ENCODE data around the gene PHLDA2.
"Not testable (repeated sequence)": the region's sequence is repeated elsewhere in the genome, so short reads cannot be mapped to it uniquely, and the experiment has no call there.

The PHLDA2 gene

DNA sequence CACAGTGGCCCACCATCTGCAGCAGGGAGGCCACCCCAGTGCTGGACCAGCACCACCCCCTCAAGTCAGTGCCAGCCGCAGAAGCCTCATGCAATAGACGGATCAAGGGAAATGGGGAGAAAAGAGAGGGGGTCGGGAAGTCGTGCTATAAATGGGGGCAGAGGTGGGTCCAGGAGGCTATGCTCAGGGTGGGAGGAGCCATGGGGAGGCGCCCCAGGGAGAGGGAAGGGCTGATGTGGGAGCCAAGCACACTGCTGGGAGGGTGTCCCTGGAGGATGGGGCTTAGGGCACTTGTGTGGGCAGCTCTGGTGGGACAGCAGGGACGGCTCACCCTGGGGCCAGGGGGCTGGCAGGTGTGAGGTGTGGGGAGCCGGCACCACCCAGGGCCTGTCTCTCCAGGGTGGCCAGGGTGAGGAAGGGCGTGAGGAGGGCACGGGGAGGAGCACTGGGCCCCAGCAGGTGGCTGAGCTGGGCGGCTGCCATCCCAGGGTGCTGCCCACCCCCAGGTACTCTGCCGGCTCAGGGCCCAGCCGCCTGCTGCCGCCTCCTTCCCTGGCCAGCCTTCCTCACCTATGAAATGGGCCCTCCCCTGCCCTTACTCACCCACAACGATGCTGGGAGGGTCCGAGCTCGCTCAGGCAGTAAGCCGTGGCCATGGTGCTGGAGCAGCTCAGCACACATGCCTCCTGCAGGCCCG is 18.0 kb downstream of the PHLDA2 start:
- H3K9me2 ChIP-seq (replicated peaks; ENCODE audit: control insufficient read depth, low read length): no peaks in the 10 kb centered on the region
- no peak overlapping the region for H3K4me2 ChIP-seq (ENCODE audit: low read length)
- no peak for TF ChIP-seq CTCF (IDR thresholded peaks at IDR 0.05; ENCODE audit: low read depth, low read length, poor library complexity, severe bottlenecking)
- H3K36me3 ChIP-seq (ENCODE audit: control insufficient read depth, low read length): no peaks in the 10 kb centered on the region
- H3K4me1 ChIP-seq (ENCODE audit: control insufficient read depth, low read length): peaks cover 16% of the 10 kb centered on the region
- no peak overlapping the region for H3K27ac ChIP-seq (ENCODE audit: low read depth, low read length)
- H3F3A ChIP-seq (ENCODE audit: control insufficient read depth, insufficient read depth): no peaks in the 10 kb centered on the region
- H3K27me3 ChIP-seq (ENCODE audit: control insufficient read depth, low read length): no peaks in the 10 kb centered on the region
- no peak overlapping the region for H3K4me3 ChIP-seq (ENCODE audit: low read length)
- no peaks in the 10 kb centered on the region for H3K79me2 ChIP-seq (ENCODE audit: control insufficient read depth, low read length)
- H3K9me3 ChIP-seq (ENCODE audit: control insufficient read depth, insufficient read depth, low read length): no peaks in the 10 kb centered on the region
- H4K20me1 ChIP-seq (ENCODE audit: control insufficient read depth, insufficient read depth, low read depth, low read length): no peaks in the 10 kb centered on the region

DNA sequence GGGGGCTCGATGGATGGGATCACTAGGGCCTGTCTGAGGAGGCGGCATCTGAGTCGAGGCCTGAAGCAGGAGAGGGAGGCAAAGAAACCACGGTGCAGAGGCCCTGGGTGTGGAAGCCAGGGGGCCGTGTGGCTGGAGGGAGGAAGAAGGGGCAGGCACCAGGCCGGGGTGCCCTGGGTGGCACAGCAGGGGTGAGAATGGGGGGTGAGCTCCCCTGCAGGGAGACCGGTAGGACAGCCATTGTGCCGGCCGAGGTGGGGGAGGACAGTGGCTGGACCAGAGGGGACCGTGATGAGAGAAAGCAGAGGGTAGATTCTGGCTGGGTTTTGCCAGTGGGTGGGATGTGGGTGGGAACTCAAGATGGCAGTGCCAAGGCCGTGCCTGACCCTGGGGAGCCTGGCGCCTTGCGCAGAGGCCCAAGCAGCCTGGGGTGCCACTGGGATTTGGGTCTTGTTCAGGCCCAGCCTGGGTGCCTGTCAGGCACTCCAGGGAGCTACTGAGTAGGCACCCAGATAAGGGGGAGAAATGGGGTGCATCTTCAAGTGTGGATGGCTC is 18.7 kb downstream of the PHLDA2 start:
- Histone ChIP-seq H3K4me1 (ENCODE audit: control insufficient read depth, low read length) (peaks cover 16% of the 10 kb centered on the region), H3K79me2 (ENCODE audit: control insufficient read depth, low read length) (no peaks in the 10 kb centered on the region), H3F3A (ENCODE audit: control insufficient read depth, insufficient read depth) (no peaks in the 10 kb centered on the region), H3K4me3 (ENCODE audit: low read length) (no peak overlapping the region), H3K36me3 (ENCODE audit: control insufficient read depth, low read length) (no peaks in the 10 kb centered on the region), H3K9me3 (ENCODE audit: control insufficient read depth, insufficient read depth, low read length) (no peaks in the 10 kb centered on the region), H3K27me3 (ENCODE audit: control insufficient read depth, low read length) (no peaks in the 10 kb centered on the region), H4K20me1 (ENCODE audit: control insufficient read depth, insufficient read depth, low read depth, low read length) (no peaks in the 10 kb centered on the region), H3K4me2 (ENCODE audit: low read length) (no peak overlapping the region), H3K9me2 (replicated peaks; ENCODE audit: control insufficient read depth, low read length) (no peaks in the 10 kb centered on the region), H3K27ac (ENCODE audit: low read depth, low read length) (no peak overlapping the region)
- no peak for TF ChIP-seq CTCF (IDR thresholded peaks at IDR 0.05; ENCODE audit: low read depth, low read length, poor library complexity, severe bottlenecking)
- no peak for TF ChIP-seq EZH2phosphoT487 (IDR thresholded peaks at IDR 0.05; ENCODE audit: borderline replicate concordance, low read length)

DNA sequence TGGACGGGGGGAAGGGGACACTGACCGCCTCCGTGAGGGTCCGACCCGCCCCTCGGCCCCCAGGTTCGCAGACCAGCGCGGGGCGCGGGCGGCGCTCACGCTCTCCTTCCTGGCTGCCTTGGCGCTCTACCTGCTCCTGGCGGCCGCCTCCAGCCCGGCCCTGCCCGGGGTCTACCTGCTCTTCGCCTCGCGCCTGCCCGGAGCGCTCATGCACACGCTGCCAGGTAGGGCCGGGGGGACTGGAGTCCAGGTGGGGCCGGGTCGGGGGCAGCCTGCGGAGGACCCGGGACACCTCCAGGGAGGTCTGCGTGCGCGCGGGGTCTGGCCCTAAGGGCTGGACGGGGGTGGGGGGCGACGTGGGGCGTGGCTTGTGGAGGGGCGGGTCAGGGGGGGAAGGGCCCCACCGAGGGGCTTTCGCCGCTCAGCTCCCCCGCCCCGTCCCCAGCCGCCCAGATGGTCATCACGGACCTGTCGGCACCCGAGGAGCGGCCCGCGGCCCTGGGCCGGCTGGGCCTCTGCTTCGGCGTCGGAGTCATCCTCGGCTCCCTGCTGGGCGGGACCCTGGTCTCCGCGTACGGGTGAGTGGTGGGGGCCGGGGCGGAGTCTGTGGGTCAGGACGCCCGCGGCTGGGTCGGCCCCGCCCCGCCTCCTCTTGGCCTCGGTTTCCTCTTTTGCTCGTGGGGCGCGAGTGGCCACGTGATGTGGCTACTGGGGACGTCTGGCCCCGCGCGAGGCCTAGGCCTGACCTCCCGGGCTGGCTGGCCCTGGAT is 19.9 kb downstream of the PHLDA2 start:
- H3K9me2 ChIP-seq (replicated peaks; ENCODE audit: control insufficient read depth, low read length): no peaks in the 10 kb centered on the region
- H3K79me2 ChIP-seq (ENCODE audit: control insufficient read depth, low read length): no peaks in the 10 kb centered on the region
- H3K36me3 ChIP-seq (ENCODE audit: control insufficient read depth, low read length): no peaks in the 10 kb centered on the region
- H3K4me2 ChIP-seq (ENCODE audit: low read length): no peak overlapping the region
- H3K4me1 ChIP-seq (ENCODE audit: control insufficient read depth, low read length): peaks cover 13% of the 10 kb centered on the region
- H3K4me3 ChIP-seq (ENCODE audit: low read length): no peak overlapping the region
- no peaks in the 10 kb centered on the region for H3F3A ChIP-seq (ENCODE audit: control insufficient read depth, insufficient read depth)
- no peak overlapping the region for H3K27ac ChIP-seq (ENCODE audit: low read depth, low read length)
- no peaks in the 10 kb centered on the region for H3K27me3 ChIP-seq (ENCODE audit: control insufficient read depth, low read length)
- TF ChIP-seq EZH2phosphoT487 (IDR thresholded peaks at IDR 0.05; ENCODE audit: borderline replicate concordance, low read length): no peak
- H3K9me3 ChIP-seq (ENCODE audit: control insufficient read depth, insufficient read depth, low read length): no peaks in the 10 kb centered on the region
- H4K20me1 ChIP-seq (ENCODE audit: control insufficient read depth, insufficient read depth, low read depth, low read length): no peaks in the 10 kb centered on the region

GRCh38 chr11:2908130-2908529 is 21.1 kb downstream of the PHLDA2 start:
- Histone ChIP-seq H3K4me2 (ENCODE audit: low read length) (no peak overlapping the region), H3K4me1 (ENCODE audit: control insufficient read depth, low read length) (peaks cover 1% of the 10 kb centered on the region), H3K4me3 (ENCODE audit: low read length) (no peak overlapping the region), H3F3A (ENCODE audit: control insufficient read depth, insufficient read depth) (no peaks in the 10 kb centered on the region), H3K36me3 (ENCODE audit: control insufficient read depth, low read length) (no peaks in the 10 kb centered on the region), H4K20me1 (ENCODE audit: control insufficient read depth, insufficient read depth, low read depth, low read length) (no peaks in the 10 kb centered on the region), H3K27me3 (ENCODE audit: control insufficient read depth, low read length) (no peaks in the 10 kb centered on the region), H3K9me3 (ENCODE audit: control insufficient read depth, insufficient read depth, low read length) (no peaks in the 10 kb centered on the region), H3K79me2 (ENCODE audit: control insufficient read depth, low read length) (no peaks in the 10 kb centered on the region), H3K9me2 (replicated peaks; ENCODE audit: control insufficient read depth, low read length) (no peaks in the 10 kb centered on the region), H3K27ac (ENCODE audit: low read depth, low read length) (no peak overlapping the region)
- TF ChIP-seq CTCF (IDR thresholded peaks at IDR 0.05; ENCODE audit: low read depth, low read length, poor library complexity, severe bottlenecking): no peak
- TF ChIP-seq EZH2phosphoT487 (IDR thresholded peaks at IDR 0.05; ENCODE audit: borderline replicate concordance, low read length): no peak

DNA sequence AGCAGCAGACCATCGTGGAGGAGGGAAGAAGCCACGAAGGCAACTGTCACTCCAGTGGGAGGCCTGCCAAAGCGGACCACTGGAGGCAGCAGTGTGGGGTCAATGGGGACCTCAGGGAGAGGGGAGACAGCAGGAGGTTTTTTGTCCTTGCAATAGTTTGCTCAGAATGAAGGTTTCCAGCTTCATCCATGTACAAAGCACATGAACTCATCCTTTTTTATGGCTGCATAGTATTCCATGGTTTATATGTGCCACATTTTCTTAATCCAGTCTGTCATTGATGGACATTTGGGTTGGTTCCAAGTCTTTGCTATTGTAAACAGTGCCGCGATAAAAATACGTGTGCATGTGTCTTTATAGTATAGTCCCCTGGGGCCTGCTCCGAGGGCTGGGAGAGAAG is 23.9 kb downstream of the PHLDA2 start:
- not testable (repeated sequence) for H4K20me1 ChIP-seq (ENCODE audit: control insufficient read depth, insufficient read depth, low read depth, low read length); H3K4me3 ChIP-seq (ENCODE audit: low read length); H3K27me3 ChIP-seq (ENCODE audit: control insufficient read depth, low read length); H3K27ac ChIP-seq (ENCODE audit: low read depth, low read length); H3K36me3 ChIP-seq (ENCODE audit: control insufficient read depth, low read length); H3F3A ChIP-seq (ENCODE audit: control insufficient read depth, insufficient read depth); H3K4me2 ChIP-seq (ENCODE audit: low read length); H3K9me3 ChIP-seq (ENCODE audit: control insufficient read depth, insufficient read depth, low read length); H3K79me2 ChIP-seq (ENCODE audit: control insufficient read depth, low read length); H3K9me2 ChIP-seq (replicated peaks; ENCODE audit: control insufficient read depth, low read length)
- H3K4me1 ChIP-seq (ENCODE audit: control insufficient read depth, low read length): peaks cover 14% of the 10 kb centered on the region

All from DOHH2 (cell line).